Pulmonary artery endothelial cell (primary cell): ENCODE data around the gene KYNU. TPM values are rescaled to one million over a fixed set of nuclear protein-coding genes. Genes with fewer than 3 reads are reported as not detected.
A peak's percentile ranks its signal among the peaks of the same experiment; 100 is the strongest.
"Not testable (repeated sequence)": the region's sequence is repeated elsewhere in the genome, so short reads cannot be mapped to it uniquely, and the experiment has no call there.

Source experiments
- DNase-seq: peaks from one replicate; pipeline ENCODE4 v3.0.0-alpha.2; 2011; ENCODE audit warnings: low read depth, low spot score
- total RNA-seq: library from RNA; depleted of rRNA; stranded (reverse); fragments of >200 nt; gene quantifications from 2 replicates; pipeline ENCODE4 v1.2.3, GENCODE V29; 2014

The KYNU gene
- total RNA-seq, 1 donor from 2014 or later: 0.07 TPM

GRCh38 chr2:143000599-143000998 lies 123.1 kb downstream of the KYNU start:
- no peak for DNase-seq

- no peak for DNase-seq
These were observed 124.0 kb downstream of the KYNU start for GRCh38 chr2:143001501-143001900.

- no peak for DNase-seq
These were observed 138.2 kb downstream of the KYNU start for GRCh38 chr2:143015656-143016055.

GRCh38 chr2:143026411-143027054 lies 149.1 kb downstream of the KYNU start:
- no peak for DNase-seq

- DNase-seq: no peak
These were observed 151.7 kb downstream of the KYNU start for GRCh38 chr2:143029141-143029540.

GRCh38 chr2:143030127-143030526 lies 152.7 kb downstream of the KYNU start:
- DNase-seq: no peak

- peak; percentile 19 for DNase-seq
These were observed 157.0 kb downstream of the KYNU start for GRCh38 chr2:143034292-143035074.

GRCh38 chr2:143051465-143051864 lies 174.0 kb downstream of the KYNU start:
- DNase-seq: no peak

- not testable (repeated sequence) for DNase-seq
These were observed 176.0 kb downstream of the KYNU start for GRCh38 chr2:143053437-143053836.

- DNase-seq: no peak
These were observed 179.1 kb downstream of the KYNU start for GRCh38 chr2:143056550-143056949.

- DNase-seq: no peak
These were observed 181.4 kb downstream of the KYNU start for GRCh38 chr2:143058851-143059250.

- no peak for DNase-seq
These were observed 186.2 kb downstream of the KYNU start for GRCh38 chr2:143063612-143064200.

- DNase-seq: no peak
These were observed 190.6 kb downstream of the KYNU start for GRCh38 chr2:143068094-143068493.

GRCh38 chr2:143068509-143068908 lies 191.0 kb downstream of the KYNU start:
- peak; percentile 46 for DNase-seq

GRCh38 chr2:143070704-143071103 lies 193.2 kb downstream of the KYNU start:
- no peak for DNase-seq

GRCh38 chr2:143071185-143071876 lies 193.9 kb downstream of the KYNU start:
- no peak for DNase-seq

GRCh38 chr2:143074913-143075312 lies 197.4 kb downstream of the KYNU start:
- DNase-seq: not testable (repeated sequence)

GRCh38 chr2:143075711-143076110 lies 198.2 kb downstream of the KYNU start:
- no peak for DNase-seq

GRCh38 chr2:143078104-143078503 lies 200.6 kb downstream of the KYNU start:
- DNase-seq: no peak

GRCh38 chr2:143081616-143082015 lies 204.2 kb downstream of the KYNU start:
- no peak for DNase-seq

- DNase-seq: peak; percentile 64
These were observed 206.2 kb downstream of the KYNU start for GRCh38 chr2:143083636-143084035.

GRCh38 chr2:143084462-143084861 lies 207.0 kb downstream of the KYNU start:
- no peak for DNase-seq
